PC-3 (cell line): ENCODE results near the gene PLCB4.

Experiments
- EZH2 ChIP-seq: fragments of 300-600 bp; sonication (generic); IDR thresholded peaks from one replicate; pipeline ENCODE4 v1.6.1; 2017; ENCODE audit warnings: antibody characterized with exemption, mild to moderate bottlenecking, low read length; ENCODE audit not compliant: unreplicated experiment
- EZH2phosphoT487 ChIP-seq: fragments of 300-600 bp; sonication (generic); IDR thresholded peaks from 2 replicates; pipeline ENCODE4 v1.6.1; 2018; ENCODE audit warnings: mild to moderate bottlenecking, antibody characterized with exemption, low read length, borderline replicate concordance
- TF ChIP-seq, protein P1 (sequence below): fragments of 300-600 bp; sonication (generic); conservative IDR thresholded peaks from 2 replicates; pipeline ENCODE4 v1.5.1; 2017; ENCODE audit warnings: antibody characterized with exemption, low read depth, mild to moderate bottlenecking, low read length

- TF ChIP-seq EZH2 (no peak), EZH2phosphoT487 (no peak)
- TF ChIP-seq, protein P1, sequence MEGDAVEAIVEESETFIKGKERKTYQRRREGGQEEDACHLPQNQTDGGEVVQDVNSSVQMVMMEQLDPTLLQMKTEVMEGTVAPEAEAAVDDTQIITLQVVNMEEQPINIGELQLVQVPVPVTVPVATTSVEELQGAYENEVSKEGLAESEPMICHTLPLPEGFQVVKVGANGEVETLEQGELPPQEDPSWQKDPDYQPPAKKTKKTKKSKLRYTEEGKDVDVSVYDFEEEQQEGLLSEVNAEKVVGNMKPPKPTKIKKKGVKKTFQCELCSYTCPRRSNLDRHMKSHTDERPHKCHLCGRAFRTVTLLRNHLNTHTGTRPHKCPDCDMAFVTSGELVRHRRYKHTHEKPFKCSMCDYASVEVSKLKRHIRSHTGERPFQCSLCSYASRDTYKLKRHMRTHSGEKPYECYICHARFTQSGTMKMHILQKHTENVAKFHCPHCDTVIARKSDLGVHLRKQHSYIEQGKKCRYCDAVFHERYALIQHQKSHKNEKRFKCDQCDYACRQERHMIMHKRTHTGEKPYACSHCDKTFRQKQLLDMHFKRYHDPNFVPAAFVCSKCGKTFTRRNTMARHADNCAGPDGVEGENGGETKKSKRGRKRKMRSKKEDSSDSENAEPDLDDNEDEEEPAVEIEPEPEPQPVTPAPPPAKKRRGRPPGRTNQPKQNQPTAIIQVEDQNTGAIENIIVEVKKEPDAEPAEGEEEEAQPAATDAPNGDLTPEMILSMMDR: no peak
Observed at GRCh38 chr20:9294041-9294440, 225.2 kb downstream of the PLCB4 start.
